Hematopoietic multipotent progenitor cell (in vitro differentiated cells): Measurements from ENCODE around the gene MAPK7. TPM values are rescaled to one million over a fixed set of nuclear protein-coding genes. Genes with fewer than 3 reads are reported as not detected.
A peak's percentile ranks its signal among the peaks of the same experiment; 100 is the strongest.

Experiments
- DNase-seq, 3 donors: peaks; one replicate each; pipeline ENCODE4 v3.0.0-alpha.2; 2011 to 2015; ENCODE audit warnings: low read depth in 2 of 3, low spot score in 2 of 3
- total RNA-seq: library from RNA; depleted of rRNA; stranded (reverse); fragments of >200 nt; gene quantifications from one replicate; pipeline ENCODE4 v1.2.3, GENCODE V29; 2012

The MAPK7 gene
- total RNA-seq, 1 donor = 13.7 TPM

DNA sequence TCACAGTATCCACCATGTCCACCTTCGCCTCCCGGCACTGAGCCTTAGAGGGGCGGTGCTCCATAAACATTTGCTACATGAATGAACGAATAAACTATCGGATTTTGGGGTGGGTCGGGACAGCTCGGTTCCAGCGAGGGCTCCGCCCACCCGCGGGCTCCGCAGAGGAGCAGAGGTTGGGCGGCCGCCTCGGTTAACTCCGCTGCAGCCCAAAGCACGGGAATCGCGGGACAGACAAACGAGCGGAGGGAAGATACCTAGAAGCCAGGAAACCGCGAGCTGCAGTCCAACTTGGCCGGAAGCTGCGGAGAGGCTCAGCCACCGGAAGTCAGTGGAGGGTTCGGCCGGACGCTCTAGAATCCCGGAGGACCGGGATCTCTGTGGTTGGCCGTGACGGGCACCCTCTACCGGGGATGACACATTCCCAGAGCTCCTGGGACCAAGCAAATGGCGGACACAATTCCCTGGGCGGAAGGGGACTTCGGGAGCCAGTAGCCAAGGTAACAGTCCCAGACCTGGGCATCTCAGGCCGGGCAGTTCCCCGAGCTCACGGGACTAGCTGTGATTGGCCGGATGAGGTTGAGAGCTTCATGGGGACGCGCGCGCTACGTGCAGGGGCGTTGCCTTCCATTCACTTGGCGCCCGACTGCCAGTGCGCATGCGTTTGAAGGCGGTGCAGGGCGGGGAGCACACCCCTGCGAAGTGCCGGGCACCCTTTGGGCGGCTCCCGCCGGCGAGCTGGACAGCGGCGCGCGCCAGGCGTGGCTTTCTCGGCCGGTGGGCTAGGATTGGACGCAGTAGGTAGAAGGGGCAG is 489 bp upstream of the MAPK7 start:
- DNase-seq = peak; percentile 80 to 99 (median 98)

DNA sequence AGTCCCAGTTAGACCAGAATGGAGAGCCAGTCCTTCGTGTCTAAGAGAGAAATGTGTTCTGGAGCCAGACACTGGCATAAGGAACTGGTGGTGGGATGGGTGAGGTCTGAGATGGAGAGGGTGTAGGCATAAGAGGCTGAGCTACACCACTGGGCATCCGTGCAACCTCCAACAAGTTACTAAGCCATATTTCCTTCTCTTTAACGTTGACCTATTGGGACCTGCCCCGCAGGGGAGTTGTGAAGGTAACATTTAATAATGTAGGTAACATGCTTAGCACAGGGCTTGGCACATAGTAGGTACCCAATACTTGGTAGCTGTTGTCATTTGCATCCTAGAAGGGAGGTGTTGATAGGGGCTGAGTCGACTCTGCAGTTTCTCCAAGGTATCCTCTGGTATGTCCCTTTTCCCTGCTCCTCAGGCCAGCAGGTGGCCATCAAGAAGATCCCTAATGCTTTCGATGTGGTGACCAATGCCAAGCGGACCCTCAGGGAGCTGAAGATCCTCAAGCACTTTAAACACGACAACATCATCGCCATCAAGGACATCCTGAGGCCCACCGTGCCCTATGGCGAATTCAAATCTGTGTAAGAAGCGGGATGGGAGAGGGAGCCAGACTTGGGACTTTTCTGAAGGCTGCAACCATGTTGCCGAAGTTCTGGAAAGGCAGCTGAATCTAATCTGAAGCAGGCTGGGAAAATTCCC is 1.2 kb downstream of the MAPK7 start:
- DNase-seq = no peak

GRCh38 chr17:19380481-19381301 is 2.4 kb downstream of the MAPK7 start:
- no peak for DNase-seq

- no peak for DNase-seq
Measured at GRCh38 chr17:19381361-19381740, 3.1 kb downstream of the MAPK7 start.

DNA sequence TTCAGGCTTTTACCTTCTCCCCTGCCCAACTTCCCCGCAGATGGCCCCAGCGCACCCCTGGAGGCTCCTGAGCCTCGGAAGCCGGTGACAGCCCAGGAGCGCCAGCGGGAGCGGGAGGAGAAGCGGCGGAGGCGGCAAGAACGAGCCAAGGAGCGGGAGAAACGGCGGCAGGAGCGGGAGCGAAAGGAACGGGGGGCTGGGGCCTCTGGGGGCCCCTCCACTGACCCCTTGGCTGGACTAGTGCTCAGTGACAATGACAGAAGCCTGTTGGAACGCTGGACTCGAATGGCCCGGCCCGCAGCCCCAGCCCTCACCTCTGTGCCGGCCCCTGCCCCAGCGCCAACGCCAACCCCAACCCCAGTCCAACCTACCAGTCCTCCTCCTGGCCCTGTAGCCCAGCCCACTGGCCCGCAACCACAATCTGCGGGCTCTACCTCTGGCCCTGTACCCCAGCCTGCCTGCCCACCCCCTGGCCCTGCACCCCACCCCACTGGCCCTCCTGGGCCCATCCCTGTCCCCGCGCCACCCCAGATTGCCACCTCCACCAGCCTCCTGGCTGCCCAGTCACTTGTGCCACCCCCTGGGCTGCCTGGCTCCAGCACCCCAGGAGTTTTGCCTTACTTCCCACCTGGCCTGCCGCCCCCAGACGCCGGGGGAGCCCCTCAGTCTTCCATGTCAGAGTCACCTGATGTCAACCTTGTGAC is 3.6 kb downstream of the MAPK7 start:
- no peak for DNase-seq

DNA sequence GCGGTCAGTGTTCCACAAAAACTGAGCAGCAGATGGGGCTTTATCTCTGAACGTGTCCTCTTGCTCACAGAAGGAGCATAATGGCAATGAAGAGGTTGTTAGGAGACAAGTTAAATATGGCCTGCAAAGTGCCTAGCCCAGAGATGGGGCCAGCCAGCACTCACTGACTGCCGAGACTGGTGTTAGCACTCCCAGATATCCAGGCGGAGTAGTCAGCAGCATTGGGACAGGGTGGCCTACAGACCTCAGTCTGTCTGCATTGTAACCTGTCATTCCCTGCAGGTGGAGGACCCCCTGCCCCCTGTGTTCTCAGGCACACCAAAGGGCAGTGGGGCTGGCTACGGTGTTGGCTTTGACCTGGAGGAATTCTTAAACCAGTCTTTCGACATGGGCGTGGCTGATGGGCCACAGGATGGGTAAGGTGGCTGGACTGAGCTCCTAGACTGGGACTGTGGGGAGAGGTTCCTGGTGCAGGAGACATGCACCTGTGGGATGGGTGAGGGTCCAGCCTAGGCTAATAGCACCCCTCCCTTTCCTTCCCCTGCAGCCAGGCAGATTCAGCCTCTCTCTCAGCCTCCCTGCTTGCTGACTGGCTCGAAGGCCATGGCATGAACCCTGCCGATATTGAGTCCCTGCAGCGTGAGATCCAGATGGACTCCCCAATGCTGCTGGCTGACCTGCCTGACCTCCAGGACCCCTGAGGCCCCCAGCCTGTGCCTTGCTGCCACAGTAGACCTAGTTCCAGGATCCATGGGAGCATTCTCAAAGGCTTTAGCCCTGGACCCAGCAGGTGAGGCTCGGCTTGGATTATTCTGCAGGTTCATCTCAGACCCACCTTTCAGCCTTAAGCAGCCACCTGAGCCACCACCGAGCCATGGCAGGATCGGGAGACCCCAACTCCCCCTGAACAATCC is 4.5 kb downstream of the MAPK7 start:
- DNase-seq = no peak

GRCh38 chr17:19383681-19384470 is 5.6 kb downstream of the MAPK7 start:
- no peak for DNase-seq

DNA sequence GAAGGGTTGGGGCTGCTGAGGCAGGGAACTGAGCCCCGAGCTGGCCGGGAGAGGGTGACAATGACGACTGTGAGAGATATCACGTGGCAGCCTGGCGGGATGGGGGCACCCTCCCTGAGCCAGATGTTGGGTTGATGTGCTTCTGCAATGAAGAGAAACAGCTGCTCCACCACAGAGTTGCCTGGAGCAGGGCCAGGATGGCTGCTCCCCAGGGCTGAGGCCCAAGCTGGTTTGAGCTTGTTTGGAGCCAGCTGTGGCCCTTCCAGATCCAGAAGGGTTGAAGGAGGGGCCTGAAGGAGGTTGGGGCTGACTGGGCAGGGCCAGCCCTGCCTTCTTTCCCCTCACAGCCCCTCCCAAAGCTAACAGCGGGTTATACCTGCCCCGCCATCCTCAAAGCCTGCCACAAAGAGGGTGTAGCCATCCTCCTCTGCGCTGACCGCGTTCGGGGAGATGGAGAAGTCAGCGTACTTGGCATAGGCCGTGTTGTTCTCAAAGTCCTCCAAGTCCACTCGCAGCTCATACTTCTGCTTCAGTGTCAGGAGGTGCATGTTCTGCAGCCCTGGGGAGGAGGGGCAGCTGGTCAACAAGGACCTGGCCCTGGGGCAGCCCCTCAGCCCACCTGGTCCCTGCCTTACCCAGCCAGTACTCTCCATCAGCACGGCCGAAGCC is 6.6 kb downstream of the MAPK7 start:
- peak in 2 of 3 donors; percentile 81 to 92 for DNase-seq

DNA sequence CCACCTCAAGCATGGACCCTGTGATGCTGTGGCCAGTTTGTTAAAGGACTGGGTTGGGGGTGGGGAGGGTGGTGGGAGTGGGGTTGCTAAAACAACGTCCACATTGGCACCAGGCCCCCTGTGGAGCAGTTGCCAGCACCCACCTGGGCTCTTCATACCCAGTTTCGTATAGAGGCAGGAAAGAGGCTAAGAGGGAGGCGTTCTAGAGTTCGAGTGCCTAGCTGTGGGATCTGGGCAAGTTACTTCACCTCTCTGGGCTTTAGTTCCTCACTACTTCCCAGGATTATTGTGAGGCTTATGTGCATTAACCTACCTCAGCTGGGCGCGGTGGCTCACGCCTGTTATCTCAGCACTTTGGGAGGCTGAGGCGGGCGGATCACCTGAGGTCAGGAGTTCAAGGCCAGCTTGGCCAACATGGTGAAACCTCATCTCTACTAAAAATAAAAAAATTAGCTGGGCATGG is 7.3 kb downstream of the MAPK7 start:
- no peak for DNase-seq

GRCh38 chr17:19386051-19386929 is 8.0 kb downstream of the MAPK7 start:
- peak in 1 of 3 donors; percentile 31 for DNase-seq

DNA sequence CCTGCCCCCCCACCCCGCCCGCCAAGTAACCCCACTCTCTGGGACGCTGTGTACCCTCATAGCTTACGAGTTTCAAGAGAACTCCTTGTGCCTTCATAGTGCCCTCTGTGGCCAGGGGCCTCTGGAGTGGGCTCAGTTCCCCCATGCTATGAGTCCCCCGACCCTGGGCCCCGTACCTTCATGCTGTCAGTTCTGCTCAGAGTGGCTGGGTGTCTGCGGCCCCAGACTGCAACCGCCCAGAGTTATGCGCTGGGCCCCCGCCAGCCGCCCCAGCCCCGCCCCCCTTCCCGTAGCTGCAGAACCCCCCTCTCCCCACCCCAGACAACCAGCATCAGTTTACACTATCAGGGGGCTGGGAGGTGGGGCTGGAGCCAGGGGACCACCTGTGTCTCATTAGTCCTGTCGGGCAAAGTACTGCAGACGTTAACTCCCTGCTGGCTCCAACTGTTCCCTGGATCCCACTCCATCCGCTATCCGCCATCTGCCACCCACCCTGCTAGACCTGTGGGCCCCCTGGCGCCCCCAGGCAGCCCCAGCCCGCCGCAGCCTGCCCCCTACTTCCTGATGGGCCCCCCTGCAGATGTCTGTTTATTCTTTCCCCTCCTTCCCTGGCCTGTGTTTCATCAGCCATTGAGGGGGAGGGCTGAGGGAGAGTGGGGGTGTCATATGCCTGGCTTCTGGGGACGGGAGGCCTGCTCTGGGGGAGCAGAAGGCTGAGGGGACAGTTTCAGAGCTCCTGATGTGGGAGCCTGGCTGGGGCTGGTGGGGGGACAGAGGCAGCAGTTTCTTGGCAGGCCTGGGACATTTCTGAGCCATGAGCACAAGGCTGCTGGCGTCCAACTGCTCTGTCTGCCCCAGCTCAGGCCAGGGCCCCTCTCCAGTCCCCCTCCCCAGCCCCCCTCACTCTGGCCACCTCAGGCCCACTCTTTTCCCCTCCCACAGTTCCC is 8.9 kb downstream of the MAPK7 start, which contains the start of gene MFAP4:
Gene MFAP4 (minus strand): TSS at position 217 of the 947 bp plus-strand sequence. CDS start 35 bp downstream, at position 182.
- peak in 2 of 3 donors; percentile 49 to 65 for DNase-seq

- DNase-seq = no peak
Measured at GRCh38 chr17:19387921-19388521, 9.7 kb downstream of the MAPK7 start.

- DNase-seq = no peak
Measured at GRCh38 chr17:19388791-19389785, 10.8 kb downstream of the MAPK7 start.

GRCh38 chr17:19390951-19391350 is 12.7 kb downstream of the MAPK7 start:
- no peak for DNase-seq
